Naive thymus-derived CD4-positive, alpha-beta T cell (primary cell): ENCODE results near the gene NUMA1. TPM values are rescaled to one million over a fixed set of nuclear protein-coding genes. Genes with fewer than 3 reads are reported as not detected.

Experiments
- ATAC-seq: fragments of 150-1000 bp; cut with Tn5 transposase; 2 replicates; pipeline ENCODE4 v1.10.0; 2021; ENCODE audit warnings: mild to moderate bottlenecking, moderate library complexity
- CTCF ChIA-PET: fragments of 350-600 bp; sonication (Branson Sonifier 250); formaldehyde crosslinking; loops from one replicate; lab custom pipeline; 2021; ENCODE audit warnings: antibody characterized with exemption; lab: Charles Lee
- POLR2A ChIA-PET: fragments of 350-600 bp; sonication (Branson Sonifier 250); formaldehyde crosslinking; loops from one replicate; lab custom pipeline; 2021; ENCODE audit warnings: antibody characterized with exemption, inconsistent platforms; lab: Charles Lee
- DNase-seq, 9 donors: peaks; one replicate each; pipeline versions ENCODE4 v3.0.0 to v3.0.0-alpha.2; 2020 to 2022; ENCODE audit warnings: mixed read lengths in 1 of 9
- H3K27ac ChIP-seq: one replicate; pipeline ENCODE4 v1.7.0; 2013; ENCODE audit warnings: mild to moderate bottlenecking, low read depth, low read length, moderate library complexity
- H3K27me3 ChIP-seq, 2 donors: one replicate each; pipeline ENCODE4 v1.7.0; 2013; ENCODE audit warnings: low read length in 2 of 2, mild to moderate bottlenecking in 2 of 2, moderate library complexity in 2 of 2; ENCODE audit not compliant: control insufficient read depth in 2 of 2, insufficient read depth in 2 of 2
- H3K36me3 ChIP-seq, 3 experiments: 1 replicate in 2 of 3; 2 replicates in 1 of 3; pipeline ENCODE4 v1.7.0; 2013; ENCODE audit warnings: low read length in 3 of 3, mild to moderate bottlenecking in 3 of 3, moderate library complexity in 1 of 3; ENCODE audit not compliant: insufficient read depth in 3 of 3, control insufficient read depth in 2 of 3
- H3K4me1 ChIP-seq, 2 donors: one replicate each; pipeline ENCODE4 v1.7.0; 2013; ENCODE audit warnings: low read length in 2 of 2, mild to moderate bottlenecking in 2 of 2, moderate library complexity in 1 of 2; ENCODE audit not compliant: control insufficient read depth in 2 of 2, insufficient read depth in 2 of 2
- H3K4me3 ChIP-seq: 2 replicates; pipeline ENCODE4 v1.7.0; 2013; ENCODE audit warnings: mild to moderate bottlenecking, low read length
- H3K9me3 ChIP-seq, 3 experiments: 1 replicate in 2 of 3; 2 replicates in 1 of 3; pipeline ENCODE4 v1.7.0; 2013; ENCODE audit warnings: low read length in 3 of 3; ENCODE audit not compliant: control insufficient read depth in 2 of 3
- H3K27ac Mint-ChIP-seq, 9 donors: one replicate each; pipeline ENCODE4 v1.8.0; 2020 to 2022; ENCODE audit warnings: mixed read lengths in 9 of 9, mild to moderate bottlenecking in 8 of 9, moderate library complexity in 5 of 9, inconsistent platforms in 2 of 9
- H3K27me3 Mint-ChIP-seq, 5 donors: one replicate each; pipeline ENCODE4 v1.8.0; 2021 to 2022; ENCODE audit warnings: mixed read lengths in 5 of 5, mild to moderate bottlenecking in 1 of 5
- H3K36me3 Mint-ChIP-seq, 5 donors: one replicate each; pipeline ENCODE4 v1.8.0; 2020 to 2022; ENCODE audit warnings: mixed read lengths in 5 of 5, mild to moderate bottlenecking in 3 of 5, inconsistent platforms in 1 of 5
- H3K4me1 Mint-ChIP-seq, 7 donors: one replicate each; pipeline ENCODE4 v1.8.0; 2020 to 2022; ENCODE audit warnings: mixed read lengths in 7 of 7, mild to moderate bottlenecking in 3 of 7, inconsistent platforms in 1 of 7
- H3K4me3 Mint-ChIP-seq, 10 donors: one replicate each; pipeline ENCODE4 v1.8.0; 2020 to 2022; ENCODE audit warnings: mild to moderate bottlenecking in 10 of 10, mixed read lengths in 10 of 10, moderate library complexity in 6 of 10, inconsistent platforms in 2 of 10
- H3K9me3 Mint-ChIP-seq, 11 donors: one replicate each; pipeline ENCODE4 v1.8.0; 2020 to 2022; ENCODE audit warnings: mixed read lengths in 11 of 11, mild to moderate bottlenecking in 4 of 11, inconsistent platforms in 1 of 11, moderate library complexity in 1 of 11
- intact Hi-C, 2 donors: fragments of 100-400 bp; cut with micrococcal nuclease; formaldehyde crosslinking; loops; one replicate each; pipeline ENCODE4 v1.15.1; 2023
- polyA plus RNA-seq, 2 donors: library from polyadenylated mRNA; unstranded; fragments of 300-500 nt; fragmentation: Illumina TruSeq; gene quantifications; one replicate each; pipeline ENCODE4 v1.2.3, GENCODE V29; 2021
- total RNA-seq, 6 experiments: library from RNA in 5 of 6; stranded (reverse) in 5 of 6; gene quantifications; 1 replicate in 5 of 6; 2 replicates in 1 of 6; pipeline ENCODE4 v1.2.3 and lab custom pipeline; 2021 to 2026

The NUMA1 gene
- total and polyA plus RNA-seq, 7 experiments from 2014 or later = 27.1 to 453 (median 226) TPM

DNA sequence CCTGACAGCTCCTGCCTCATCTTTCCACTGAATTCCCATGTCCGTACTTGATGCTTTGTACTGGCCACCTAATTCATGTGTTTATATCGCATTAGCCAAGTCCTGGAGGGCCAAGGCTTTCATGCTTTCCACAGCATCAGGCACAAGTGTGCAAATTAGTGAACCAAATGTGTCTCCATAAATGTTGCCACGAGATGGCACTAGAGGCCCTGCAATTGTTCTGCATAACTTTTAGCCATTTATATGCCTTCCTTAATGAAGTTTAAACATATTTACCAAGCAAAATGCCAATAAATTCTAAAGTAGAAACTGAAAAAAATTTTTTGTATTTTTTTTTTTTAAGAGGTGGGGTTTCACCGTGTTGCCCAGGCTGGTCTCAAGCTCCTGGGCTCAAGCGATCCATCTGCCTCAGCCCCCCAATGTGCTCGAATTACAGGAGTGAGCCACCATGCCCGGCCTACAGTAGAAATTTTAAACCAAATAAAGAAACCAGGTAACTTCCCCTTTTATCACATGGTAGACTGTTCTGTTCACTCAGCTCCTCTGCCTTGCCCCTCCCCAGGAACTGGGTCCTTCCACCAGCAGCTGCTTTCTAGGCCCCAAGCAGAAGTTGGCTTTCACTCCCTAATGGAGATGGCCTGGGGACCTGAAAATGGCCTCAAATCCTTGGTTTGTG lies 102.5 kb downstream of the NUMA1 start:
- peaks cover 0 to 17% (median 5%) of the 10 kb centered on the region in 5 donors for H3K36me3 Mint-ChIP-seq
- H3K4me1 Mint-ChIP-seq = peaks cover 0 to 7% (median 0%) of the 10 kb centered on the region in 7 donors
- Histone ChIP-seq H3K4me1 (no peaks in the 10 kb centered on the region), H3K4me3 (no peak overlapping the region), H3K9me3 (no peaks in the 10 kb centered on the region), H3K36me3 (no peaks in the 10 kb centered on the region), H3K27me3 (no peaks in the 10 kb centered on the region), H3K27ac (no peak overlapping the region)
- H3K4me3 Mint-ChIP-seq = no peak overlapping the region
- no peak overlapping the region for H3K27ac Mint-ChIP-seq
- DNase-seq (peak in 6 of 9 donors; percentile 44 to 55 (median 47)), ATAC-seq (peak; percentile 74)
- intact Hi-C loops = loop anchor here (1.0 to 5.0 kb wide), 9 partner anchors 49 to 469 kb away; partner anchors contain the start of gene CLPB (in 2 of the 2)
- no peaks in the 10 kb centered on the region for H3K27me3 Mint-ChIP-seq
- POLR2A ChIA-PET = interaction anchor here (1.7 kb wide), 1 partner anchor 37 kb away, joined by 5 read pairs; no protein-coding TSS in a partner anchor
- CTCF ChIA-PET = interaction anchor here (0.7 to 5.0 kb wide), 24 partner anchors 10 to 471 kb away, joined by 3 to 43 read pairs (median 4); partner anchors contain the start of gene IL18BP
- no peaks in the 10 kb centered on the region for H3K9me3 Mint-ChIP-seq

DNA sequence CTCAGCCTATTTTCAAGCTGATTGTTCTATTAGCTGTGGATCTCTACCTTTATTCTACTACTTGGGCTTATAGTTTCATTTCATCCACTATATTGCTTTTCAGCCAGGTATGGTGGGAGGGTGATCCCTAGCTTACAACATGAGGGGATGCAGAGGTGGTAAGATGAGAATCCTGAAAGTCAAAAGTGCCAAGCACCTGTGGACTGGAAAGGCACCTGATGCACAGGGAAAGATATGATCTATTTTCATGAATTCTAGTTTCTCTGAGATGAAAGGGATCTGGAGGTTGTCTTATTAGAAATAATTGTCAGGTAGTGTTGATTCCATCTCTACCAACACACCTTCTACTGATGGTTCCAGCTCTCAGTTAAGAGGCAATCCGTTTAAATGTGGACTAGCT lies 103.3 kb downstream of the NUMA1 start:
- POLR2A ChIA-PET = no interaction called here
- H3K4me3 Mint-ChIP-seq = no peak overlapping the region
- H3K9me3 Mint-ChIP-seq = no peaks in the 10 kb centered on the region
- H3K36me3 Mint-ChIP-seq = peaks cover 0 to 14% (median 3%) of the 10 kb centered on the region in 5 donors
- Histone ChIP-seq H3K9me3 (no peaks in the 10 kb centered on the region), H3K27ac (no peak overlapping the region), H3K4me1 (no peaks in the 10 kb centered on the region), H3K27me3 (no peaks in the 10 kb centered on the region), H3K4me3 (no peak overlapping the region), H3K36me3 (peaks cover 0 to 8% (median 0%) of the 10 kb centered on the region in 3 experiments)
- H3K27me3 Mint-ChIP-seq = no peaks in the 10 kb centered on the region
- ATAC-seq (no peak), DNase-seq (no peak)
- CTCF ChIA-PET = interaction anchor here (0.8 to 5.0 kb wide), 21 partner anchors 9 to 472 kb away, joined by 3 to 43 read pairs (median 4); no protein-coding TSS in a partner anchor
- H3K27ac Mint-ChIP-seq = no peak overlapping the region
- peaks cover 0 to 7% (median 0%) of the 10 kb centered on the region in 7 donors for H3K4me1 Mint-ChIP-seq
- intact Hi-C loops = loop anchor here (1.0 to 5.0 kb wide), 9 partner anchors 50 to 470 kb away; partner anchors contain the start of gene CLPB (in 2 of the 2)

DNA sequence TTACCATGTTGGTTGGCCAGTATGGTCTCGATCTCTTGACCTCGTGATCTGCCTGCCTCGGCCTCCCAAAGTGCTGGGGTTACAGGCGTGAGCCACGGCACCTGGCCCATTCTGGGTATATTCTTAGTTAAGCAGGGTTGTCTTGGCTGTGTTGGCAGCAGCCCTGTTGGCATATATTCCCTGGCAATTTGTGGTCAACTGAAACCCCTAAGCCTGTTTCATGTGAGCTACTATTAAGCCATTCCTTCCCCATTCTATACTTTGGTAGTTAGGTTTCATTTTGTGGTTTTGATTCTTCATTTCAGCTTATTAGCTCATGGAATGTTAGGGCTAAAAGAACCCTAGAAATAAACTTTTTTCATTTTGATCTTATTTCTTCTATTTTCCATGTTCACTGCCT lies 103.8 kb downstream of the NUMA1 start:
- Mint-ChIP-seq H3K27me3 (no peaks in the 10 kb centered on the region), H3K27ac (no peak overlapping the region), H3K9me3 (no peaks in the 10 kb centered on the region), H3K4me3 (no peak overlapping the region), H3K4me1 (peaks cover 0 to 7% (median 0%) of the 10 kb centered on the region in 7 donors), H3K36me3 (peaks cover 0 to 12% (median 3%) of the 10 kb centered on the region in 5 donors)
- H3K27me3 ChIP-seq = no peaks in the 10 kb centered on the region
- H3K36me3 ChIP-seq = peaks cover 0 to 9% (median 0%) of the 10 kb centered on the region in 3 experiments
- ChIA-PET POLR2A (no interaction called here), CTCF (interaction anchor here (0.8 to 5.0 kb wide), 13 partner anchors 9 to 472 kb away, joined by 3 to 43 read pairs (median 4); no protein-coding TSS in a partner anchor)
- no peak for DNase-seq
- no peak overlapping the region for H3K27ac ChIP-seq
- no peak overlapping the region for H3K4me3 ChIP-seq
- ATAC-seq = no peak
- no peaks in the 10 kb centered on the region for H3K4me1 ChIP-seq
- intact Hi-C loops = loop anchor here (2.0 to 5.0 kb wide), 4 partner anchors 51 to 471 kb away; partner anchors contain the start of gene CLPB (in 1 of the 2)
- H3K9me3 ChIP-seq = no peaks in the 10 kb centered on the region

DNA sequence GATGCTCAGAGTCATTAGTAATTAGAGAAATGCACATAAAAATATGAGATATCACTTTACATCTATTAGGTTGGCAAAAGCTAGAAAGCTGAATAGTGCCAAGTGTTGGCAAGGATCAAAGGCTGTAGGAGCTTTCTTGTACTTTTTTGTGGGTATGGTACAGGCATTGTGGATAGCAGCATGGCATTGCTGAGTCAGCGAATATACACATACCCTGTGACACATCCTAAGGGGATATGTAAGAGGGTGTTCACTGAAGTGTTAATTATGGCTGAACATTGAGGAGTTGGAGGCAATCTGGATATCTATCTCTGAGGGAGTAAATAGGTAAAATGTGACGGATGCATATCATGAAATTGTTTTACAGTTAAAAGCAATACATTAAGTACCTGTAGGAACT lies 108.7 kb downstream of the NUMA1 start:
- Histone ChIP-seq H3K27ac (no peak overlapping the region), H3K36me3 (peaks cover 0 to 14% (median 0%) of the 10 kb centered on the region in 3 experiments), H3K27me3 (no peaks in the 10 kb centered on the region), H3K4me3 (no peak overlapping the region), H3K4me1 (no peaks in the 10 kb centered on the region), H3K9me3 (no peaks in the 10 kb centered on the region)
- intact Hi-C loops = no loop called here
- ChIA-PET POLR2A (no interaction called here), CTCF (no interaction called here)
- Mint-ChIP-seq H3K4me3 (no peak overlapping the region), H3K36me3 (peaks cover 4 to 18% (median 9%) of the 10 kb centered on the region in 5 donors), H3K9me3 (no peaks in the 10 kb centered on the region), H3K27me3 (no peaks in the 10 kb centered on the region), H3K4me1 (no peaks in the 10 kb centered on the region), H3K27ac (peak overlapping the region in 1 of 9 donors; percentile 7)
- DNase-seq (no peak), ATAC-seq (no peak)

DNA sequence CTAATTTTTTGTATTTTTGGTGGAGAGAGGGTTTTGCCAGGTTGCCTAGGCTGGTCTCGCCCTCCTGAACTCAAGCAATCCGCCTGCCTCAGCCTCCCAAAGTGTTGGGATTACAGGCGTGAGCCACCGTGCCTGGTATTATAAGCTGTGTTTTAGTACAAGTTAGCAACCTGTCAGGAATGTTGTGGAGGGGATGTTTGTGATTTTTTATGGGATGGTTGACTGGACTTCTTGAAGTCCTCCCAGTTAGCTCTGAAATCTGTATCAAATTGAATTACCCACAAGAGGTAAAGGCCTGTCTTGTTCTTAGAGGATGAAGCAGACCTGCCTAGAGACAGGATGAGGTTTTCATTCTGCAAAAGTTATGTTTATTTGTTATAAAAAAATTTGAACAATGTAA lies 115.7 kb downstream of the NUMA1 start:
- H3K36me3 Mint-ChIP-seq = peaks cover 13 to 34% (median 23%) of the 10 kb centered on the region in 5 donors
- no peak overlapping the region for H3K4me3 ChIP-seq
- CTCF ChIA-PET = interaction anchor here (1.0 kb wide), 1 partner anchor 218 kb away, joined by 3 read pairs; no protein-coding TSS in a partner anchor
- ATAC-seq = no peak
- peaks cover 0 to 35% (median 4%) of the 10 kb centered on the region in 3 experiments for H3K36me3 ChIP-seq
- peaks cover 0 to 6% (median 0%) of the 10 kb centered on the region in 7 donors for H3K4me1 Mint-ChIP-seq
- H3K4me1 ChIP-seq = no peaks in the 10 kb centered on the region
- peaks cover 0 to 2% (median 0%) of the 10 kb centered on the region in 11 donors for H3K9me3 Mint-ChIP-seq
- no peak for DNase-seq
- H3K9me3 ChIP-seq = no peaks in the 10 kb centered on the region
- H3K4me3 Mint-ChIP-seq = no peak overlapping the region
- no peaks in the 10 kb centered on the region for H3K27me3 ChIP-seq
- intact Hi-C loops = no loop called here
- H3K27ac Mint-ChIP-seq = no peak overlapping the region
- H3K27me3 Mint-ChIP-seq = no peaks in the 10 kb centered on the region
- no peak overlapping the region for H3K27ac ChIP-seq
- POLR2A ChIA-PET = no interaction called here

DNA sequence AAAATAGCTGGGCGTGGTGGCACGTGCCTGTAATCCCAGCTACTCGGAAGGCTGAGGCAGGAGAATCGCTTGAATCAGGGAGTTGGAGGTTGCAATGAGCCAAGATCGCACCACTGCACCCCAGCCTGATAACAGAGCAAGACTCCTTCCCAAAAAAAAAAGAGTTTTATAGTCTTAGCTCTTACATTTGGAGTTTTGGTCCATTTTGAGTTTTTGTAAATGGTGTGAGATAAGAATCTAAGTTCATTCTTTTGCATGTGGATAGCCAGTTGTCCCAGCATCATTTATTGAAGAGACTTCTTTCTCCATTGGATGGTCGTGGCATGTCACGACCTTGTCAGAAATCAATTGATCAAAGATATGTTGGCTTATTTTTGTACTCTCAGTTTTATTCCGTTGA lies 116.9 kb downstream of the NUMA1 start:
- ATAC-seq (no peak), DNase-seq (no peak)
- H3K4me1 Mint-ChIP-seq = peaks cover 0 to 6% (median 0%) of the 10 kb centered on the region in 7 donors
- H3K9me3 ChIP-seq = no peaks in the 10 kb centered on the region
- H3K9me3 Mint-ChIP-seq = peaks cover 0 to 2% (median 0%) of the 10 kb centered on the region in 11 donors
- H3K27ac Mint-ChIP-seq = no peak overlapping the region
- intact Hi-C loops = no loop called here
- H3K4me3 Mint-ChIP-seq = no peak overlapping the region
- peaks cover 13 to 32% (median 23%) of the 10 kb centered on the region in 5 donors for H3K36me3 Mint-ChIP-seq
- H3K27me3 Mint-ChIP-seq = no peaks in the 10 kb centered on the region
- H3K4me3 ChIP-seq = no peak overlapping the region
- ChIA-PET POLR2A (no interaction called here), CTCF (interaction anchor here (0.6 to 0.7 kb wide), 2 partner anchors 31 to 48 kb away, joined by 3 to 4 read pairs; no protein-coding TSS in a partner anchor)
- H3K36me3 ChIP-seq = peaks cover 0 to 31% (median 4%) of the 10 kb centered on the region in 3 experiments
- no peaks in the 10 kb centered on the region for H3K27me3 ChIP-seq
- H3K4me1 ChIP-seq = no peaks in the 10 kb centered on the region
- no peak overlapping the region for H3K27ac ChIP-seq
